Psoas muscle (tissue), 8 donors: Measurements from ENCODE around the gene RIC1. TPM values are rescaled to one million over a fixed set of nuclear protein-coding genes. Genes with fewer than 3 reads are reported as not detected.

ENCODE experiments used
- ATAC-seq, 4 donors: fragments of 200-7000 bp; cut with Tn5 transposase; one replicate each; pipeline ENCODE4 v1.9.1; 2020; ENCODE audit warnings: moderate library complexity in 3 of 4, mild to moderate bottlenecking in 2 of 4
- DNase-seq, 2 donors: peaks; one replicate each; pipeline ENCODE4 v3.0.0-alpha.2; 2020
- H3K27ac ChIP-seq: fragments of 200-600 bp; one replicate; pipeline ENCODE4 v1.8.0; 2022
- H3K27me3 ChIP-seq, 3 donors: fragments of 200-600 bp in 1 of 3; one replicate each; pipeline versions ENCODE4 v1.6.1 to v1.8.0; 2013 to 2022; ENCODE audit warnings: low read length in 2 of 3, mild to moderate bottlenecking in 2 of 3, moderate library complexity in 1 of 3; ENCODE audit not compliant: insufficient read depth in 3 of 3
- H3K36me3 ChIP-seq, 2 donors: fragments of 200-600 bp in 1 of 2; one replicate each; pipeline versions ENCODE4 v1.6.1 to v1.8.0; 2013 to 2022; ENCODE audit warnings: low read depth in 1 of 2, mild to moderate bottlenecking in 1 of 2, moderate library complexity in 1 of 2; ENCODE audit not compliant: insufficient read depth in 1 of 2
- H3K4me1 ChIP-seq: fragments of 200-600 bp; one replicate; pipeline ENCODE4 v1.8.0; 2022
- H3K4me3 ChIP-seq: fragments of 200-600 bp; one replicate; pipeline ENCODE4 v1.8.0; 2022; ENCODE audit warnings: mild to moderate bottlenecking
- H3K9me3 ChIP-seq: fragments of 200-600 bp; one replicate; pipeline ENCODE4 v1.8.0; 2022
- CTCF ChIP-seq: fragments of 200-600 bp; IDR thresholded peaks from one replicate; pipeline ENCODE4 v1.8.0; 2022; ENCODE audit warnings: antibody characterized with exemption
- WGBS, 3 donors: extraction: QIAGEN DNeasy Blood & Tissue Kit; methylation state at CpG; one replicate each; pipeline versions ENCODE4 v1.1.6 to v1.1.7; 2013; 5-methylcytosine and 5-hydroxymethylcytosine counted together
- intact Hi-C, 2 donors: fragments of 100-400 bp; cut with DNase I; formaldehyde crosslinking; loops; one replicate each; pipeline versions ENCODE4 v1.11.0 to v1.14.2; 2022
- polyA plus RNA-seq, 3 donors: library from polyadenylated mRNA; stranded (reverse); fragments of 200-250 nt; gene quantifications; one replicate each; pipeline ENCODE4 v1.2.3, GENCODE V29; 2013
- total RNA-seq, 4 donors: library from RNA; stranded (reverse); fragmentation: NEBNext Ultra II Directional in 2 of 4; extraction: Animal tissue kit (Norgen Biotek cat#: 25700) in 2 of 4; gene quantifications; one replicate each; pipeline versions ENCODE4 v1.2.1 to v1.2.4, GENCODE V29; 2021 to 2023
- donor health status: healthy with polysubstance abuse.
- donor health status: DM: no; HTN: no; CAD: no; lungs with moderate emphysema.
- donor health status: Bipolar disorder and iron deficiency.
- donor health status: healthy.
- donor health status: DM: yes; HTN: yes; CAD: no.
- donor health status: DM: no; HTN: no; CAD: no.
- donor health status: DM: no; HTN: no; CAD: no.
- donor health status: DM: yes; HTN: yes; CAD: no.

RIC1 gene
- total and polyA plus RNA-seq, 7 donors: 6.8 to 28.6 (median 10.9) TPM

- Histone ChIP-seq H3K4me1 (no peaks in the 10 kb centered on the region), H3K4me3 (no peak overlapping the region), H3K9me3 (no peaks in the 10 kb centered on the region), H3K27ac (no peak overlapping the region), H3K27me3 (no peaks in the 10 kb centered on the region), H3K36me3 (peaks cover 0 to 96% of the 10 kb centered on the region in 2 donors)
- no peak for TF ChIP-seq CTCF
- ATAC-seq (no peak), DNase-seq (no peak)
- WGBS, 3 donors: 95 to 100% (median 100%) methylated on average over 1 of the region's 1 CpG
- intact Hi-C loops: no loop called here
Measured at GRCh38 chr9:5748438-5748837, 119.5 kb downstream of the RIC1 start.

GRCh38 chr9:5749306-5749705 is 120.4 kb downstream of the RIC1 start:
- no peak for TF ChIP-seq CTCF
- Histone ChIP-seq H3K36me3 (peaks cover 0 to 95% of the 10 kb centered on the region in 2 donors), H3K4me1 (no peaks in the 10 kb centered on the region), H3K9me3 (no peaks in the 10 kb centered on the region), H3K27ac (no peak overlapping the region), H3K4me3 (no peak overlapping the region), H3K27me3 (no peaks in the 10 kb centered on the region)
- DNase-seq (no peak), ATAC-seq (no peak)
- intact Hi-C loops: no loop called here
- 97 to 98% (median 97%) methylated on average over 4 of the region's 4 CpGs for WGBS, 3 donors

GRCh38 chr9:5750569-5750968 is 121.7 kb downstream of the RIC1 start:
- H3K9me3 ChIP-seq: no peaks in the 10 kb centered on the region
- H3K4me1 ChIP-seq: no peaks in the 10 kb centered on the region
- peaks cover 0 to 90% of the 10 kb centered on the region in 2 donors for H3K36me3 ChIP-seq
- ATAC-seq (no peak), DNase-seq (no peak)
- intact Hi-C loops: no loop called here
- H3K27me3 ChIP-seq: no peaks in the 10 kb centered on the region
- 97 to 100% (median 99%) methylated on average over 1 of the region's 1 CpG for WGBS, 3 donors
- no peak overlapping the region for H3K27ac ChIP-seq
- TF ChIP-seq CTCF: no peak
- H3K4me3 ChIP-seq: no peak overlapping the region

- Histone ChIP-seq H3K36me3 (peaks cover 0 to 88% of the 10 kb centered on the region in 2 donors), H3K27me3 (no peaks in the 10 kb centered on the region), H3K27ac (no peak overlapping the region), H3K4me1 (no peaks in the 10 kb centered on the region), H3K4me3 (no peak overlapping the region), H3K9me3 (no peaks in the 10 kb centered on the region)
- ATAC-seq: no peak
- WGBS, 3 donors: 80 to 83% (median 83%) methylated on average over 3 of the region's 3 CpGs
- TF ChIP-seq CTCF: no peak
- intact Hi-C loops: no loop called here
- no peak for DNase-seq
Measured at GRCh38 chr9:5756633-5757032, 127.7 kb downstream of the RIC1 start.

GRCh38 chr9:5760338-5760737 is 131.4 kb downstream of the RIC1 start:
- DNase-seq: no peak
- peaks cover 8% of the 10 kb centered on the region for H3K4me1 ChIP-seq
- WGBS, 3 donors: 87 to 95% (median 88%) methylated on average over 1 of the region's 1 CpG
- intact Hi-C loops: no loop called here
- H3K4me3 ChIP-seq: no peak overlapping the region
- no peak overlapping the region for H3K27ac ChIP-seq
- no peak for TF ChIP-seq CTCF
- H3K27me3 ChIP-seq: no peaks in the 10 kb centered on the region
- peaks cover 5 to 94% of the 10 kb centered on the region in 2 donors for H3K36me3 ChIP-seq
- ATAC-seq: no peak
- no peaks in the 10 kb centered on the region for H3K9me3 ChIP-seq
